Hepatocyte (in vitro differentiated cells): ENCODE measurements around the gene MED17.

ENCODE experiments used
- CTCF ChIP-seq: fragments of 200-600 bp; sonication (generic); IDR thresholded peaks from 2 replicates; pipeline ENCODE4 v1.5.1; 2016; ENCODE audit warnings: antibody characterized with exemption, mild to moderate bottlenecking; ENCODE audit not compliant: poor library complexity
- EZH2 ChIP-seq: fragments of 200-600 bp; sonication (generic); IDR thresholded peaks from 2 replicates; pipeline ENCODE4 v1.6.1; 2016; ENCODE audit warnings: antibody characterized with exemption, mild to moderate bottlenecking, borderline replicate concordance
- EZH2phosphoT487 ChIP-seq: fragments of 200-600 bp; sonication (generic); IDR thresholded peaks from one replicate; pipeline ENCODE4 v1.6.1; 2018; ENCODE audit warnings: antibody characterized with exemption, mild to moderate bottlenecking, low read depth, moderate library complexity; ENCODE audit not compliant: unreplicated experiment, severe bottlenecking

GRCh38 chr11:93753241-93753640 lies 30.8 kb upstream of the MED17 start:
- TF ChIP-seq CTCF (no peak), EZH2 (no peak), EZH2phosphoT487 (no peak)
